RWPE2 (cell line): Measurements from ENCODE around the gene CCDC170.
"Not testable (repeated sequence)": the region's sequence is repeated elsewhere in the genome, so short reads cannot be mapped to it uniquely, and the experiment has no call there.

Source experiments
- ATAC-seq: fragments of 200-7000 bp; cut with Tn5 transposase; 3 replicates; pipeline ENCODE4 v1.9.1; 2021; ENCODE audit warnings: low read depth
- DNase-seq: peaks from one replicate; pipeline ENCODE4 v3.0.0-alpha.2; 2020; ENCODE audit warnings: low spot score
- H3K27ac ChIP-seq: fragments of 450-650 bp; 2 replicates; pipeline ENCODE4 v1.5.1; 2017; ENCODE audit warnings: mild to moderate bottlenecking; ENCODE audit not compliant: poor library complexity, severe bottlenecking
- H3K27me3 ChIP-seq: fragments of 250-450 bp; sonication (Bioruptor Pico); 2 replicates; pipeline ENCODE4 v1.5.1; 2021; ENCODE audit warnings: mild to moderate bottlenecking, moderate library complexity; ENCODE audit not compliant: insufficient read depth, poor library complexity, severe bottlenecking
- H3K36me3 ChIP-seq: fragments of 250-450 bp; sonication (Bioruptor Pico); 2 replicates; pipeline ENCODE4 v1.5.1; 2020; ENCODE audit warnings: low read depth, mild to moderate bottlenecking, moderate library complexity
- H3K4me1 ChIP-seq: fragments of 250-450 bp; sonication (Bioruptor Pico); 2 replicates; pipeline ENCODE4 v1.5.1; 2021; ENCODE audit warnings: mild to moderate bottlenecking, moderate library complexity; ENCODE audit not compliant: insufficient read depth, poor library complexity, severe bottlenecking
- H3K4me3 ChIP-seq: fragments of 250-450 bp; sonication (Bioruptor Pico); 2 replicates; pipeline ENCODE4 v1.5.1; 2021; ENCODE audit warnings: mild to moderate bottlenecking, moderate library complexity; ENCODE audit not compliant: severe bottlenecking
- H3K9me3 ChIP-seq: fragments of 250-450 bp; sonication (Bioruptor Pico); 2 replicates; pipeline ENCODE4 v1.5.1; 2021; ENCODE audit warnings: mild to moderate bottlenecking, moderate library complexity; ENCODE audit not compliant: severe bottlenecking
- CTCF ChIP-seq: fragments of 450-650 bp; IDR thresholded peaks from one replicate; pipeline ENCODE4 v1.5.1; 2017; ENCODE audit warnings: mild to moderate bottlenecking, moderate library complexity; ENCODE audit not compliant: poor library complexity, severe bottlenecking

The CCDC170 gene

GRCh38 chr6:151509048-151509447 is 15.2 kb downstream of the CCDC170 start:
- H3K27me3 ChIP-seq: no peaks in the 10 kb centered on the region
- no peaks in the 10 kb centered on the region for H3K9me3 ChIP-seq
- DNase-seq (no peak), ATAC-seq (no peak)
- TF ChIP-seq CTCF: no peak
- H3K4me1 ChIP-seq: no peaks in the 10 kb centered on the region
- H3K36me3 ChIP-seq: no peaks in the 10 kb centered on the region
- H3K27ac ChIP-seq: no peak overlapping the region
- no peak overlapping the region for H3K4me3 ChIP-seq

DNA sequence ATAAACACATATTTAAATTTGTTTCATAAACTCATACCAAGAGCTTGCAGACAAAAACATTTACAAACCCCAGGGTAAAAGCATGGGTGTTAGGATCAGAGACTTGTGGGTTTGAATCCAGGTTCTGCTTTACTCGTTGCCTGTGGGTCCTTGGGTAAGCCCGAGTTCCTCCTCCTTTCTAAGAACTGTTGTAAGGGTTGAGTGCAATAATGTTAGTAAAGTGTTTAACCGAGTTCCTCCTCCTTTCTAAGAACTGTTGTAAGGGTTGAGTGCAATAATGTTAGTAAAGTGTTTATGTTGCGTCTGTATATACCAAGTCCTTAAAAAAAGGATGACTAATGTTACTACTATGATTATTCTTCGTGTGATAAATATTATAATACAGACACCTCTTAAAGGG is 18.7 kb downstream of the CCDC170 start:
- no peak for ATAC-seq
- no peaks in the 10 kb centered on the region for H3K27me3 ChIP-seq
- H3K36me3 ChIP-seq: no peaks in the 10 kb centered on the region
- H3K4me3 ChIP-seq: no peak overlapping the region
- TF ChIP-seq CTCF: no peak
- H3K4me1 ChIP-seq: no peaks in the 10 kb centered on the region
- H3K27ac ChIP-seq: no peak overlapping the region
- DNase-seq: no peak
- no peaks in the 10 kb centered on the region for H3K9me3 ChIP-seq

DNA sequence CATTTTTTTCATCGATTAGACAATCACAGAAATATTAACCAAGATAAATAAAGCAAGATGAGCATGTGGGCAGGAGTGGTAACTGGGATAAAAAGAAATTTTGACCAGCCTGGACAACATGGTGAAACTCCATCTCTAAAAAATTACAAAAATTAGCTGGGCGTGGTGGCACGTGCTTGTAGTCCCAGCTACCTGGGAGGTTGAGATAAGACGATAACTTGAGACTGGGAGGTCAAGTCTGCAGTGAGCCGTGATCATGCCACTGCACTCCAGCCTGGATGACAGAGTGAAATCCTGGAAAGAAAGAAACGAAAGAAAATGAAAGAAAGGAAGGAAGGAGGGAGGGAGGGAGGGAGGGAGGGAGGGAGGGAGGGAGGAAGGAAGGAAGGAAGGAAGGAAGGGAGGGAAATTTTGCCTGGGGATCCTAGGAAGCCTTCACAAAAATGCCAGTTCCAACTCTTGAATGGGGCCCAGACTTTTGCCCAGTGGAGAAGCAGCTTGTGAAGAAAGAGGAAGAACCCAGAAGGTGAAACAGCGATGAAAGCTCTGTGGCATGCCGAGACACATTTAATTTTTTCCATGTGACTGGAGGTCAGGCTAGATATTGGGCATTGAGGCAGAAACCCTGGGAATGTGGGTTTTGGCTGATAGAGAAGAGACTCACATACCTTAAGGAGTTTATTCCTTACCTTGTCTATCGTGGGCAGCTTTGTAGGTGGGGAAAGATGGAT is 20.3 kb downstream of the CCDC170 start:
- no peaks in the 10 kb centered on the region for H3K27me3 ChIP-seq
- no peak for TF ChIP-seq CTCF
- ATAC-seq (no peak), DNase-seq (no peak)
- H3K4me1 ChIP-seq: no peaks in the 10 kb centered on the region
- no peak overlapping the region for H3K4me3 ChIP-seq
- H3K36me3 ChIP-seq: no peaks in the 10 kb centered on the region
- no peak overlapping the region for H3K27ac ChIP-seq
- no peaks in the 10 kb centered on the region for H3K9me3 ChIP-seq

GRCh38 chr6:151518992-151519391 is 25.2 kb downstream of the CCDC170 start:
- not testable (repeated sequence) for H3K4me1 ChIP-seq, H3K27ac ChIP-seq, DNase-seq, H3K9me3 ChIP-seq, H3K4me3 ChIP-seq, H3K27me3 ChIP-seq, H3K36me3 ChIP-seq, ATAC-seq

GRCh38 chr6:151523034-151523433 is 29.2 kb downstream of the CCDC170 start:
- no peaks in the 10 kb centered on the region for H3K36me3 ChIP-seq
- DNase-seq (no peak), ATAC-seq (no peak)
- no peak overlapping the region for H3K4me3 ChIP-seq
- no peaks in the 10 kb centered on the region for H3K4me1 ChIP-seq
- H3K27ac ChIP-seq: no peak overlapping the region
- no peak for TF ChIP-seq CTCF
- H3K9me3 ChIP-seq: no peaks in the 10 kb centered on the region
- no peaks in the 10 kb centered on the region for H3K27me3 ChIP-seq
